ENCODE measurements around the gene RUFY4.

RUFY4 gene

GRCh38 chr2:218068721-218069334 lies at the start of gene RUFY4:
Gene RUFY4, plus strand, starts transcription at chr2:218069253. Its CDS starts 1,353 bp downstream, at chr2:218070606.
- peak; percentile 25 for DNase-seq

GRCh38 chr2:218019411-218020060 lies 49.5 kb upstream of the RUFY4 start:
- no peak for DNase-seq

GRCh38 chr2:218020281-218020680 lies 48.8 kb upstream of the RUFY4 start:
- DNase-seq, result no peak

- no peak for DNase-seq
These were observed 48.0 kb upstream of the RUFY4 start for GRCh38 chr2:218020966-218021535.

GRCh38 chr2:218021536-218022071 lies 47.4 kb upstream of the RUFY4 start:
- DNase-seq, result no peak

- no peak for DNase-seq
These were observed 46.8 kb upstream of the RUFY4 start for GRCh38 chr2:218022131-218022850.

GRCh38 chr2:218022851-218023530 lies 46.1 kb upstream of the RUFY4 start:
- DNase-seq, result no peak

GRCh38 chr2:218023636-218024035 lies 45.4 kb upstream of the RUFY4 start:
- DNase-seq, result no peak

- no peak for DNase-seq
These were observed 44.7 kb upstream of the RUFY4 start for GRCh38 chr2:218024336-218024735.

GRCh38 chr2:218024871-218025270 lies 44.2 kb upstream of the RUFY4 start:
- DNase-seq, result no peak

GRCh38 chr2:218026244-218026643 lies 42.8 kb upstream of the RUFY4 start:
- DNase-seq, result no peak

GRCh38 chr2:218026676-218027425 lies 42.2 kb upstream of the RUFY4 start:
- no peak for DNase-seq

- no peak for DNase-seq
These were observed 41.4 kb upstream of the RUFY4 start for GRCh38 chr2:218027426-218028188.

GRCh38 chr2:218028189-218028495 lies 40.9 kb upstream of the RUFY4 start:
- no peak for DNase-seq

- DNase-seq, result no peak
These were observed 40.3 kb upstream of the RUFY4 start for GRCh38 chr2:218028562-218029348.

- no peak for DNase-seq
These were observed 39.4 kb upstream of the RUFY4 start for GRCh38 chr2:218029366-218030360.

- no peak for DNase-seq
These were observed 38.5 kb upstream of the RUFY4 start for GRCh38 chr2:218030409-218031195.

GRCh38 chr2:218031261-218031660 lies 37.8 kb upstream of the RUFY4 start:
- no peak for DNase-seq
